HG02884 (cell line): ENCODE results near the gene INO80B.
A peak's percentile ranks its signal among the peaks of the same experiment; 100 is the strongest.
"Not testable (repeated sequence)": the region's sequence is repeated elsewhere in the genome, so short reads cannot be mapped to it uniquely, and the experiment has no call there.

Source experiments
- ATAC-seq: cut with Tn5 transposase; IDR thresholded peaks from one replicate; pipeline ENCODE4 v1.9.1; 2021; ENCODE audit warnings: mild to moderate bottlenecking, moderate library complexity; ENCODE audit not compliant: unreplicated experiment

Gene INO80B

DNA sequence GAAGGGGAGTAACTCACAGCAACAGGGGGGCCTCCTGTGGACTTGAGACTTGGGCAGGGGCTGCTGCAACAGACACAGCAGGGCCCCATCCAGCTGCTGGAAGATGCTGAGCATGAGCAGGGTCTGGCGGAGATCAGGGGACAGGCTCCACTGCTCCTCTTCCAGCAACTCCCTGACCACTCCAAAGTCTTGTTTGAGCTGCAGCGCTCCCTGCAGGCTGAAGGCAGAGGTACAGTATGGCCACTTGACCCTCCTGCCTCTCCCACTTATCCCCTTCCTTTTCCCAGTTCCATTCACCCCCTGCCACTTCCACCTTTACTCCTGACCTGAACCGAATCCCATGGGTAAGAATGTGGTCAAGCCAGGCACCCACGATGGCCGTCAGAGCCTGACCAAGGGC, 20.0 kb downstream of the INO80B start:
- no peak for ATAC-seq

DNA sequence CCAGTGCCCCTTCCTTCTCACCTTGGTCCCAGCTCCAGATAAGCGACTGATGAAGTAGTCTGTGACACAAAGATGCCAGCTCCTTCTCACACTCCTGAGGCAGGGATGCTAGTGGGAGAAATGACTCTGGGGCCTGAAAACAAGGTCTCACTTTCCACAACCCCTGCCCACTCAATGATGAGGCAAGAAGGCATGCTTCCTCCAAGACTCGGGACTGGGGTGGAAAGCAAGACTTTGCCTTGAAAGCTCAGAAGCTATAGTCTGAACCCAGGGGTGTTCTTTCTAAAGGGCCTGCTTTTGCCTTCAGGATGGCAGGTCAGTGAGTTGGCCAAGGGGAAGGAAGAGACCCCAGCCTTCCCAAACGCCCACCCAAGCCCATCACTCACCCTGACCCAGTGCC, 26.5 kb downstream of the INO80B start:
- no peak for ATAC-seq

- ATAC-seq = peak; percentile 21
These were observed 27.3 kb downstream of the INO80B start for GRCh38 chr2:74481961-74482800.

GRCh38 chr2:74482801-74483674, 28.2 kb downstream of the INO80B start, which contains the start of the genes CCDC142 and TTC31:
TSS of gene CCDC142 (minus strand) at chr2:74482998. CDS start at chr2:74482837, 161 bp downstream.
TSS of gene TTC31 (plus strand) at chr2:74483081. CDS start at chr2:74483096, 15 bp downstream.
- peak; percentile 82 for ATAC-seq

GRCh38 chr2:74483675-74484164, 28.8 kb downstream of the INO80B start:
- not testable (repeated sequence) for ATAC-seq

- ATAC-seq = no peak
These were observed 31.3 kb downstream of the INO80B start for GRCh38 chr2:74486141-74486540.

DNA sequence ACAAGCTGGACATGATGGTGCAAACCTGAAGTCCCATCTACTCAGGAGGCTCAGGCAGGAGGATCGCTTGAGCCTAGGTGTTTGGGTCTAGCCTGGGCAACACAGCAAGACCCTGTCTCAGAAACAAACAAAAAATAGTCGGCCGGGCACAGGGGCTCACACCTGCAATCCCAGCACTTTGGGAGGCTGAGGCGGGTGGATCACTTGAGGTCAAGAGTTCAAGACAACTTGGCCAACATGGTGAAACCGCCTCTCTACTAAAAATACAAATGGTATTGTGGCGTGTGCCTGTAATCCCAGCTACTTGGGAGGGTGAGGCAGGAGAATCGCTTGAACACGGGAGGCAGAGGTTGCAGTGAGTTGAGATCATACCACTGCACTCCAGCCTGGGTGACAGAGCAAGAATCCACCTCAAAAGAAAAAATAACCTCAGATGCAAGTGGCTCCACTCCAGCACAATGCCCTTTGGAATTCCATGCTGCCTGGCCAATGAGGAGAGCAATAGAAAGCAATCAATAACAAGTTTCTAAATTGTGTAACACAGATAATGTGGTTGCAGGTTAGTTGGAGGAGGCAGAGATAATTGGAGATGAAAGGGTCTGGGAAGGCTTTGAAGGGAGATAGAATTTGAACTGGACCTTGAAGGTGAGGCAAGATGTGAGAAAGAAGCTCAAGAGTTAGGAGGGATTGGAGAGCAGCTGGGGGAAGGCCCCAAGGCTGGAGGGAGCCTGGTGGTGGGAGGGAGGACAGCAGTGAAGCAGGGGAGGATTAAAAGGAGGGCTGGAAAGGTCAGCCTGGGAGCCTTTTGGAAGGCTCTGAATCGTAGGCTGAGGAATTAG, 34.0 kb downstream of the INO80B start:
- ATAC-seq = no peak

DNA sequence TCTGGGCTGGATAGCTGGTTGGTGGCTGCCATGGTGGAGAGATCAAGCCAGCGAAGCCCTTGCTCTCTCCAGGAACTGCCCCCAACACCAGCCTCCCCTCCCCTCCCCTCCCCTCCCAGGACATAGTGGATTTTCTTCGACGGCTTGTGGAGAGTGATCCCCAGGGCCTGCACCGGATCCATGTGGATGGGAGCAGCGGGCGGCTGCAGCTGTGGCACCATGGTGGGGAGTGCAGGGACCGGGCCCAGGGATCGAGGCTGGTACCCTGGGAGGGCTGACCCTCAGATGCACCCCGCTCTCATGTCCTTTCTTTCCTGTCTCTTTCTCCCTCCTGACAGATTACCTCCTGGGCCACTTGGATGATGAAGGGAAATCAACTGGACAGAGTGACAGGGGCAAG, 35.0 kb downstream of the INO80B start:
- no peak for ATAC-seq

DNA sequence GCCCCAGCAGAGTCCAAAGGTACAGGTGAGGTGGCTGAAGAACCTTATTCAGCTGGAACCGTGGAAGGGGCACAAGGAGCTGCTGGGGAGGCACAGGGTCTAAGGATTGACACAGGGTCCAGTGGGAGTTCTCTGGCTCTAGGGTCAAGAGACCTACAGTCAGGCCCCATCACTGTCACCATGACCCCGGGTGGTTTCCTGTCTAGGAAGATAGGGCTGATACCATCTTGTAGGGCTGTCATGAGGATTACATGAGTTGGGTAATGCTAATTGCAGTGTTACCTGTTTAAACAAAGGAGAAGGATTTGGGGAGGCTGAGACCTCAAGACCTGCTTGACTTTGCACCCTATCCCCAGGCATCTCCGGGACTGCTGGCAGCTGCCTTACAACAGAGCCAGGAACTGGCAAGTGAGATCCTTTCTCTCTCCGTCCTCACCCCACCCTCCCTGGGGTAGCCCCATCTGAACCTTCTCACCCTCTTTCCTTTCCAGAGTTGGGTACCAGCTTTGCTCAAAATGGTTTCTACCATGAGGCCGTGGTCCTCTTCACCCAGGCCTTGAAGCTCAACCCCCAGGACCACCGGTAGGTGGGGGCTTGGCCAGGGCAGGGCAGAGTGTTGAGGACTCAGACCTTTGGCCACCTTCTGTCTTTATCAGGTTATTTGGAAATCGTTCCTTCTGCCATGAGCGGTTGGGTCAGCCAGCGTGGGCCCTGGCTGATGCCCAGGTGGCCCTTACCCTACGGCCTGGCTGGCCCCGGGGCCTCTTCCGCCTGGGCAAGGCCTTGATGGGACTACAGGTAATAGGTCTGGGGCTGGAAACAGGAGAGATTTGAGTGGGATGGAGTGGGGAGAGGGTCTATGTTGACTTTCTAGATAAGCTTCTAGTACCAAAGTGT, 37.0 kb downstream of the INO80B start:
- ATAC-seq = no peak

GRCh38 chr2:74493546-74493945, 38.7 kb downstream of the INO80B start:
- no peak for ATAC-seq

DNA sequence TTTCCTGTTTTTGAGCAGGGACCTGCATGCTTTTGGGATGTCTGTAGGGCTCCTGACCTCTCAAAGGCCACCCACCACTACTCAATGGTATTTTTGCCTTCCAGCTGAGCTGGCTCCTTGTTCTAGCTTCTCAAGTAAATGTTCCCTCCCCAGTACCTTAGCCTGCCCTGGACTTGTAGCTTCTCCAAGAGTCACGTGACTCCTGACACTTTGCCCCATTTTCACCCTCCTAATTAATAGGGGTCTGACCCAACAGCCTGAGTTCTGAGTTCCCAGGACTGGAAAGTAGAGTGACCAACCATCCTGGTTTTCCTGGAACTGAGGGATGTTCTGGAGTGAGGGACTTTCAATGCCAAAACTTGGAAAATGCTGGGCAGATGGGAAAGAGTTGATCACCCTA, 40.6 kb downstream of the INO80B start:
- no peak for ATAC-seq

GRCh38 chr2:74496997-74497776, 42.3 kb downstream of the INO80B start:
- ATAC-seq = no peak

DNA sequence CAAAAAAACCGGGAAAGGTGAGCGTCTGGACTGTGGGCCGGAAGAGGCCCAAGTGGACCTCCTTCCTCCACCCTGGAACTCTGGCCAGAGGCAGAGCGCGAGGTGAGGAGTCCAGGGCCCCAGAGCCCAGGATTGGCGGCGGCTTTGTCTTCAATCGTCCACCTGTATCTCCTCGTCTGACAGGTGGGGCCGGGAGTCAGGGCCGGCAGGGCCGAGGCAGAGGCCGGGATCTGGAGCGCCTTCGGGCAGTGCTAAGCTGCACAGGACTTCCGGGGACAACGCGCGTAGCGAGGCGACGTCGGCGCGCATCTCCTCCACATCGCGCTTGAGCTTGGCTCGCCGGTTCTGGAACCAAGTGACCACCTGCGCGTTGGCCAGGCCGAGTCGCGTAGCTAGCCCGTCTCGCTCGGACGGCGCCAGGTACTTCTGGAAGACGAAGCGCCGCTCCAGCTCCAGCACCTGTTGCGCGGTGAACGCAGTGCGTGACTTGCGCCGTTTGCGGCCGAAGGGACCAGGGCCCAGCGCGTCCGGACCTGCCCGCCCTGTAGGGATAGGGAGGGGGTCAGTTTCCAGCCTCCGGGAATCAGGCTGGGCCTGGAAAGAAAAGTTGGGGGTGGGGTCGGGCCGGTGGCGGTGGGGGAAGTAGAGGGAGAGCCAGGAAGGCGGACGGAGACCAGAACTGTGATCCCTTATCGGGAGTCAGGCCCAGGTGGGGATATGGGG, 43.1 kb downstream of the INO80B start:
- no peak for ATAC-seq

- no peak for ATAC-seq
These were observed 43.8 kb downstream of the INO80B start for GRCh38 chr2:74498500-74499266.

- ATAC-seq = no peak
These were observed 44.5 kb downstream of the INO80B start, which contains the start of gene LBX2 for GRCh38 chr2:74499267-74499939. TSS of gene LBX2 (minus strand) at chr2:74499603. CDS start at chr2:74499537, 66 bp downstream.

- ATAC-seq = no peak
These were observed 45.2 kb downstream of the INO80B start for GRCh38 chr2:74499940-74500577.
